Central memory CD8-positive, alpha-beta T cell (primary cell): Measurements from ENCODE around the gene LTA.
"Not testable (repeated sequence)": the region's sequence is repeated elsewhere in the genome, so short reads cannot be mapped to it uniquely, and the experiment has no call there.

Experiments used
- ATAC-seq: fragments of 150-1000 bp; cut with Tn5 transposase; replicated peaks from 2 replicates; pipeline ENCODE4 v1.10.0; 2022; ENCODE audit warnings: mild to moderate bottlenecking, moderate FRiP score, moderate number of reproducible peaks; ENCODE audit not compliant: poor library complexity, severe bottlenecking; ENCODE audit errors: extremely low read depth
- DNase-seq, 2 donors: peaks; one replicate each; pipeline ENCODE4 v3.0.0; 2021; ENCODE audit warnings: low spot score in 2 of 2
- H3K27ac Mint-ChIP-seq: one replicate; pipeline ENCODE4 v1.8.0; 2022; ENCODE audit warnings: low read depth, mild to moderate bottlenecking, moderate library complexity, mixed read lengths
- H3K27me3 Mint-ChIP-seq: one replicate; pipeline ENCODE4 v1.8.0; 2022; ENCODE audit warnings: mixed read lengths
- H3K36me3 Mint-ChIP-seq: one replicate; pipeline ENCODE4 v1.8.0; 2022; ENCODE audit warnings: mild to moderate bottlenecking, moderate library complexity, mixed read lengths; ENCODE audit not compliant: insufficient read depth
- H3K4me1 Mint-ChIP-seq: one replicate; pipeline ENCODE4 v1.8.0; 2022; ENCODE audit warnings: mixed read lengths
- H3K4me3 Mint-ChIP-seq: one replicate; pipeline ENCODE4 v1.8.0; 2022; ENCODE audit warnings: mild to moderate bottlenecking, moderate library complexity, mixed read lengths
- H3K9me3 Mint-ChIP-seq: one replicate; pipeline ENCODE4 v1.8.0; 2022; ENCODE audit warnings: mixed read lengths

LTA gene

DNA sequence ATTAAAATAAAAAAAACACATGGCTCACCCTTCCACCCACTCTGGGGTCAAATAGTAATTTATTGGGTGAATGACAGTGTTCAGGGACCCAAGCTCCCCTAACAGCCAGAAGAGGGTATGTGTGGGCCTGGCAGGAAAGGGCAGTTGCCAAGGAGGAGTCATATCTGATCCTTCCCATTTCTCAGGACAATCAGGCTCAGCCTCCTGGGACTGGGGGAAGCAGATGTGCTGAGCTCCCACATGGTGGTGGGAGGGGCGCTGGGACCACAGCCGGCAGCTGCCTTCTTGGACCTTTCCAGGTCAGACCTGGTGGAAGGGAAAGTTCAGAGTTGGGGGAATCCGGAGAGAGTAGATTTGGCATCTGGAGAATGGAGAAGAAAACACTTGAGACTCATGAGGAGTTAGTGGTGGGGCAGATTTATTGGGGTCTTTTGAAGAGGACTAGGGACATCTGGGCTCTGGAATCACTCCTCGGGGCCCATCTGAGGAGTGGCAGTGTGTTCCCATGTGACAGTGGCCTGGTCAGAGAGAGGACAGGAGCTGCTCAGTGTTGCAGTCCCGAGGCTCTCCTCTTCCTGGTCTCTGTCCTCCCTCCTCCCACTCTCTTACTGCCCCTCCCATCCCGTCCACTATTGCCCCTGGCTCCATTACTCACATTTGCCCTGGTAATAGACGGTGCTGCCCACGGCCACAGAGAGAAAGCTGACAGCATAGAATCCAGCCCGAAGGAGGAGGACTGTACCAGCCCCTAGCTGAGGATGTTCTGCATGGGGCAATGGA lies 17.0 kb downstream of the LTA start:
- Mint-ChIP-seq H3K4me1 (peaks cover 70% of the 10 kb centered on the region), H3K9me3 (no peaks in the 10 kb centered on the region), H3K4me3 (no peak overlapping the region), H3K36me3 (peaks cover 15% of the 10 kb centered on the region), H3K27ac (peak overlapping the region; percentile 29), H3K27me3 (no peaks in the 10 kb centered on the region)
- DNase-seq, result no peak
- no peak for ATAC-seq

DNA sequence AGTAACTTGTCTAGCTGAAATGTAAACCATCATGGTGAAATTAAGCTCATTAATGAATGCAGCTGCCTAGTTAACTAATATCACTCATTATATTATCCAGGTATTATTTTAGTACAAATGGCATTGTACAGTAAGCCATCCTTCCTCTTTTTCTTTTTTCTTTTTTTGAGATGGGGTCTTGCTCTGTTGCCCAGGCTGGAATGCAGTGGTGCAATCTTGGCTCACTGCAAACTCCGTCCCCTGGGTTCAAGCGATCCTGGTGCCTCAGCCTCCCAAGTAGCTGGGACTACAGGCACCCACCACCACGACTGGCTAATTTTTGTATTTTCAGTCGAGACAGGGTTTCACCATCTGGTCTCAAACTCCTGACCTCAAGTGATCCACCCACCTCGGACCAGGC lies 18.6 kb downstream of the LTA start:
- not testable (repeated sequence) for DNase-seq, H3K4me3 Mint-ChIP-seq, H3K9me3 Mint-ChIP-seq, ATAC-seq, H3K27me3 Mint-ChIP-seq
- Mint-ChIP-seq H3K4me1 (peaks cover 59% of the 10 kb centered on the region), H3K27ac (peak overlapping the region; percentile 29), H3K36me3 (peaks cover 15% of the 10 kb centered on the region)

GRCh38 chr6:31592396-31592771 lies 20.3 kb downstream of the LTA start:
- Mint-ChIP-seq H3K27me3 (no peaks in the 10 kb centered on the region), H3K9me3 (no peaks in the 10 kb centered on the region), H3K4me1 (peaks cover 54% of the 10 kb centered on the region), H3K36me3 (peaks cover 14% of the 10 kb centered on the region), H3K27ac (peak overlapping the region; percentile 87), H3K4me3 (peak overlapping the region; percentile 64)
- DNase-seq (no peak), ATAC-seq (no peak)

DNA sequence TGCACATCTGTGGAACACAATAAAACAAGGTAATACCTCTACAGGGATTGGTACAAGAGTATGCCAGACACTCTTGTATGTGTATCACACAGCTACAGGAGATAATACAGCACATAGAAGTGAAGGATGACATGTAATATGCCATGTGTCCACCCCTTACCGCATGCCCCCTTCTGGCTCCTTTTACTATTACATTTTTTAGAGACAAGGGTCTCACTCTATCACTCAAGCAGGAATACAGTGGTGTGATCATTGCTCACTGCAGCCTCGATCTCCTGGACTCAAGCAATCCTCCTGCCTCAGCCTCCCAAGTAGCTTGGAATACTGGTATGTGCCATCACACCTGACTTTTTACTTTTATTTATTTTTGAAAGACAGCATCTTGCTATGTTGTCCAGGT lies 24.9 kb downstream of the LTA start:
- ATAC-seq (peak; percentile 67), DNase-seq (peak in 1 of 2 donors; percentile 30)
- Mint-ChIP-seq H3K27ac (peak overlapping the region; percentile 57), H3K27me3 (no peaks in the 10 kb centered on the region), H3K9me3 (no peaks in the 10 kb centered on the region), H3K4me3 (no peak overlapping the region), H3K4me1 (peaks cover 40% of the 10 kb centered on the region), H3K36me3 (peaks cover 12% of the 10 kb centered on the region)

GRCh38 chr6:31607317-31607716 lies 35.2 kb downstream of the LTA start:
- no peaks in the 10 kb centered on the region for H3K4me1 Mint-ChIP-seq
- no peaks in the 10 kb centered on the region for H3K36me3 Mint-ChIP-seq
- H3K27me3 Mint-ChIP-seq, result no peaks in the 10 kb centered on the region
- no peaks in the 10 kb centered on the region for H3K9me3 Mint-ChIP-seq
- H3K27ac Mint-ChIP-seq, result no peak overlapping the region
- H3K4me3 Mint-ChIP-seq, result no peak overlapping the region
- ATAC-seq, result no peak
- DNase-seq, result no peak

DNA sequence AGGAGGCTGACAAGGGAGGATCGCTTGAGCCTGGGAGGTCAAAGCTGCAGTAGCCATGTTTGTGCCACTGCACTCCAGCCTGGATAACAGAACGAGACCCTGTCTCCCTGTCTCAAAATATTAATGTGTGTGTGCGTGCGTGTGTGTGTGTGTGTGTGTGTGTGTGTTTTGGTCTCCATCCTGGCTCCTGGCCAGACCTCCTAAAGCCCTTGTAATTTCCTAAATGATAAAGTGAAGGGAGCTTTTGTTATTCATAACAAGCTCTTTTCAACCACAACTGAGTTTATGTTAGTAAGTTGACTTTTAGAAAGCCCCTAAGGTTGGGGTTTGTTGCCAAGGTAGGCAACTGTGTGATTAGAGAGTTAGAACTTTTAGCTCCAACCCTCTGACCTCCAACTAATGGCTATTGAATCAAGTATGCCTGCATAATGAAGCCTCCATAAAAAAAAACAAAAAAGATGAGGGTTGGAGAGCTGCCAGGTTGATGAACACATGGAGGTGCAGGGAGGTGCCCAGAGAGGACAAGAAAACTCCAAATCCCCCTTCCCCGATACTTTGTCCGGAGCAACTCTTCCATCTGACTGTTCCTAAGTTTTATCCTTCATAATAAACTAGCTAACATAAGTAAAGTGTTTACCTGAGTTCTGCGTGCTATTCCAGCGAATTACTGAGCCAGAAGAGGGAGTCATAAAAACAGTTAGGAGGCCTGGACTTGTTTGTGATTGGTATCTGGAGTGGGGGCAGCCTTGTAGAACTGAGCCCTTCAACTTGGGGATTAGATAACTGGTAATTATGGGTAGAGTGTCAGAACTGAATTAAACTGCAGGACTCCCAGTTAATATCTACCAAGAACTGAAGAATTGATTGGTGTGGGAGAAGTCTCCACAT lies 37.7 kb downstream of the LTA start:
- ATAC-seq, result no peak
- no peak for DNase-seq
- no peak overlapping the region for H3K27ac Mint-ChIP-seq
- no peak overlapping the region for H3K4me3 Mint-ChIP-seq
- peaks cover 2% of the 10 kb centered on the region for H3K4me1 Mint-ChIP-seq
- H3K36me3 Mint-ChIP-seq, result no peaks in the 10 kb centered on the region
- H3K9me3 Mint-ChIP-seq, result no peaks in the 10 kb centered on the region
- no peaks in the 10 kb centered on the region for H3K27me3 Mint-ChIP-seq

DNA sequence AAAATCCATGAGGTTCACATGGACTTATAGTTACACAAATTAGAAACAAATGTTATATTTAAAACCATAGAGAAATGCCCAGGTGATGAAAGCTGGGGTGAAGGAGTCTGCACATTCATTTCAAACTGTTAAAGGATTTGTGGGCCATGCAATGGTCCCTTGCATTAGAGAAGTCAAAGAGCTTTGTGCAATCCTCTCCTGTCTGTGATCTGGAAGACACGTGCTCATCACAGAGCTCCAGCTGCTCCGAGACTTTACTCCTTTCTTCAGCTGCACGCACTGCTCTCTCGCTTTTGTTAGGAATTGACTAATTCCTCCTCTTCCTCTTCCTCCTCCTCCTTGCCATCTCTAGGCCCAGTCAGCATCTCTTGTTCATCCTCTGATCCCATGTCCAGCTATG lies 38.9 kb downstream of the LTA start:
- DNase-seq (no peak), ATAC-seq (no peak)
- Mint-ChIP-seq H3K27ac (no peak overlapping the region), H3K27me3 (no peaks in the 10 kb centered on the region), H3K36me3 (no peaks in the 10 kb centered on the region), H3K4me3 (no peak overlapping the region), H3K9me3 (no peaks in the 10 kb centered on the region), H3K4me1 (peaks cover 14% of the 10 kb centered on the region)

GRCh38 chr6:31614075-31614619 lies 42.1 kb downstream of the LTA start:
- no peaks in the 10 kb centered on the region for H3K9me3 Mint-ChIP-seq
- H3K27ac Mint-ChIP-seq, result no peak overlapping the region
- H3K27me3 Mint-ChIP-seq, result no peaks in the 10 kb centered on the region
- H3K36me3 Mint-ChIP-seq, result no peaks in the 10 kb centered on the region
- no peak for ATAC-seq
- H3K4me3 Mint-ChIP-seq, result no peak overlapping the region
- no peak for DNase-seq
- peaks cover 18% of the 10 kb centered on the region for H3K4me1 Mint-ChIP-seq

DNA sequence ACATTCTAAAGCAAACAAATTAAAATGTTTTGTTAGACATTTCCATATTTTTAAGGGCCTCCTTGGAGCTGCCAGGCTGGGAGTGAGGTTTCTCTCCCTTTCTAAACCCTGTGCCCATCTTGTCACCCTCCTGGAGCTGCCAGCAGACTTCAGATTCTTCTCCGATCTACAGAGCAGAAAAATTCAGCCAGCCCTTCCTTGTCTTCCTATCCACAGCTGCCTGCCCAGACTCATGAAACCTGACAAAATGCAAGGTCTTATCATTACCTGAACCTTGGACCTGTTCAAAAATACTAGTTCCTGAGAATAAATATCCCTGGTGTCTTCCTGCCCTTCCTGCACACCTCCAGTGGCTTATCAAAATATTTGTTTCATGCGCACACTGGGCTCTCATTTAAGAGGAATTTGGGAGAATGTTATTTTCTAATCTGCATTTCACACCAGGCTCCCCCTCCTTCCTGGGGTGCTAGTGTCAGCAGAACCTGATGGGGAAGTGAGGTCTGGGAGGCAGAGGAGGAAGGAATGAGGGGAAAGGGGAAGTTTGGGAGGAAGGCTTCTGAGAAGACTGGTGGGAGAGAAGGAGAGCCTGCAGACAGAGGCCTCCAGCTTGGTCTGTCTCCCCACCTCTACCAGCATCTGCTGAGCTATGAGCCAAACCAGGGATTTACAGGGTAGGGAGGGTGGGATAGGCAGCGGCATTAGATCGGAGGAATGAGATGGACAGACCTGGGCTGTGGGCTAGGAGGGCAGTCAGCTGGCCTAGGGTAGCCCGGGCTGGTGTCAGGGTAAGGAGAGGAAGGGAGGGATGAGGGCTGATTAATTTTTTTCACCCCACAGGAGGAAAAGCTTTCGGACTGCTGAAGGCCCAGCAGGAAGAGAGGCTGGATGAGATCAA lies 42.8 kb downstream of the LTA start, which contains the start of gene AIF1:
TSS of gene AIF1 (plus strand) at position 551 of the 895 bp plus-strand sequence. CDS start at position 647, 96 bp downstream.
- H3K4me3 Mint-ChIP-seq, result peak within 1 kb of the TSS; percentile 46
- H3K27ac Mint-ChIP-seq, result peak within 1 kb of the TSS; percentile 45
- ATAC-seq (no peak), DNase-seq (no peak)
- H3K4me1 Mint-ChIP-seq, result peaks cover 18% of the 10 kb centered on the region
- no peaks in the 10 kb centered on the region for H3K27me3 Mint-ChIP-seq
- H3K9me3 Mint-ChIP-seq, result no peaks in the 10 kb centered on the region
- peaks cover 2% of the 10 kb centered on the region for H3K36me3 Mint-ChIP-seq

DNA sequence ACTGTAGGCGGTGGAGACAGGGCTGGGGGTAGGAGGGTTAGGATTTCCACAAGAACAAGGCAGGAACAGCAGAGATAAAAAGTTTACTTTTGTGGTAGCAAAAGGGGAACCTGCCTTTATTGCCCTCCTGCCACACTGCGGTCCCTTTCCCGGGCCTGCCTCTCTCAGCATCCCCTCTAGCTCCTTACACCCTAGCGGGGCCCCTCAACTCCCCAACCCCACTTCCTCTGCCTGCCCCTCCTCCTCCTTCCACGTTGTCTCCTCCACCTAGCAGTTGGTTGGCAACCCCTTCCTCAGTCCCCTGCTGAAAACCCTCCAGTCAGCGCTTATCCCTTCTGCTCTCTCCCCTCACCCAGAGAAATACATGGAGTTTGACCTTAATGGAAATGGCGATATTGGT lies 43.7 kb downstream of the LTA start:
- Mint-ChIP-seq H3K36me3 (peaks cover 8% of the 10 kb centered on the region), H3K9me3 (no peaks in the 10 kb centered on the region), H3K4me1 (peaks cover 18% of the 10 kb centered on the region), H3K27ac (peak overlapping the region; percentile 37), H3K4me3 (peak overlapping the region; percentile 29), H3K27me3 (no peaks in the 10 kb centered on the region)
- ATAC-seq (no peak), DNase-seq (no peak)

- no peak overlapping the region for H3K27ac Mint-ChIP-seq
- DNase-seq (no peak), ATAC-seq (no peak)
- no peaks in the 10 kb centered on the region for H3K9me3 Mint-ChIP-seq
- peak overlapping the region; percentile 29 for H3K4me3 Mint-ChIP-seq
- H3K27me3 Mint-ChIP-seq, result no peaks in the 10 kb centered on the region
- peaks cover 28% of the 10 kb centered on the region for H3K4me1 Mint-ChIP-seq
- H3K36me3 Mint-ChIP-seq, result peaks cover 14% of the 10 kb centered on the region
Measured at GRCh38 chr6:31617010-31617409, 44.9 kb downstream of the LTA start.
